Retina (tissue), 1 donor: Measurements from ENCODE around the gene HEXD.
A peak's percentile ranks its signal among the peaks of the same experiment; 100 is the strongest.
"Not testable (repeated sequence)": the region's sequence is repeated elsewhere in the genome, so short reads cannot be mapped to it uniquely, and the experiment has no call there.

Experiments
- DNase-seq: peaks from one replicate; pipeline ENCODE4 v3.0.0-alpha.2; 2016

HEXD gene

DNA sequence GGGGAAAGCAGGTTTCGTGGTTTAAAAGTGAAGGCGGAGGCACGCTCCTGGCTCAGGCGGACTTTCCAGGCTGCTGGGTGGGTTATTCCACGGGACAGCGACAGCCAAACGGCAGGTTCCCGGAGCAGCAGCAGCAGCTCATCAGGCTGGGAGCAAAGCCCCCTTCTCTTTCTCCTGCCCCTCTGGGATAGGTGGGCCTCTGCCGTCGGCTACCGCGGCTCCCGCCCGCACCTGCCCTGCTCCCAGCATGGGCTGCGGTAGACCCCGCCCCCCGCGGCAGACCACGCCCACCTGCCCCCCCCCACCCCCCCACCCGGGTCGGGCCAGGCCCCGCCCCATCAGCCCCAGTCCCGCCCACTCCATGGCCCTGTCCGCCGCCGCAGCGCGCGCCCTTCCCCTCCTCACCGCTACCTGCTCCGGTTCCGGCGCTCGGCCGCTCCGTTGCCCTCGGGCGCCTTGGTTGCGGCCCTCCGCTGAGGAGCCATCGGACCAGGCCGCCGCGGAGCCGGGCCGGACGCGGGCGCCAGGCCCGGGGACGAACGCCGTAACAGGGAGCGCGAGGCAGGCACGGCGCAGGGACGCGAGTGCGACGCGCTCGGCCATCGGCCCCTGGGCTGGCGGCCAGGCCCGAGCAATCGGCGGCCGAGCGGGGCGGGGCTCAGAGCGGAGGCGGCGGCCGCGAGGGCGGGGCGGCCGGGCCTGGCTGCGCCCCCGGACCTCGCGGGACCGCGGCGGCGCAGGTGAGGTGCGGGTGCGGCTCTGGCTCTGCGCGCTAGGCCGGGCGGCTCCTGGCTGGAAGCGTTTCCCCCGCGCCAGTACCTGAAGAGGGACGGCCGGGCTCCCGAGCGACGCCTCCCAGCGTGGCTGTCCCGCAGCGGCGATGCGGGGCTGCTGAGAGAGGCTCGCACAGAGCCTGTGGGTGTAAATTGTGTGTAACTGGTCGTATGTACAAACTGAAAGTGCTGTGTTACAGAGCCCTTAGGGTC is at the start of gene HEXD, which contains the start of gene OGFOD3:
TSS of gene HEXD (plus strand) at position 347 of the 986 bp plus-strand sequence. CDS start 1,453 bp downstream, outside the sequence.
TSS of gene OGFOD3 (minus strand) at position 586 of the 986 bp plus-strand sequence. CDS start at position 485, 101 bp downstream.
- peak; percentile 94 for DNase-seq

DNA sequence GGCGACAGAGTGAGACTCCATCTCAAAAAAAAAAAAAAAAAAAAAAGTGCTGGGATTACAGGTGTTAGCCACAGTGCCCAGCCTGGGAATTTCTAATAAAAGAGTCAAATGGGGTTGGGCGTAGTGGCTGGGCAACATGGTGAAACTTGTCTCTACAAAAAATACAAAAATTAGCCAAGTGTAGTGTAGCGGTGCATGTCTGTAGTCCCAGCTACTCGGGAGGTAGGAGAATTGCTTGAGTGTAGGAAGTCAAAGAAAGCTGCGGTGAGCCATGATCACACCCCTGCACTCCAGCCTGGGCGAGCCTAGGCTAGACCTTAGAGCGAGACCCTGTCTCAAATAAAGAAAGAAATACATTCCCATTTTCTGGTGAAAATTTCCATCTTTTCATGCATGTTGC is 48.9 kb upstream of the HEXD start:
- no peak for DNase-seq

DNA sequence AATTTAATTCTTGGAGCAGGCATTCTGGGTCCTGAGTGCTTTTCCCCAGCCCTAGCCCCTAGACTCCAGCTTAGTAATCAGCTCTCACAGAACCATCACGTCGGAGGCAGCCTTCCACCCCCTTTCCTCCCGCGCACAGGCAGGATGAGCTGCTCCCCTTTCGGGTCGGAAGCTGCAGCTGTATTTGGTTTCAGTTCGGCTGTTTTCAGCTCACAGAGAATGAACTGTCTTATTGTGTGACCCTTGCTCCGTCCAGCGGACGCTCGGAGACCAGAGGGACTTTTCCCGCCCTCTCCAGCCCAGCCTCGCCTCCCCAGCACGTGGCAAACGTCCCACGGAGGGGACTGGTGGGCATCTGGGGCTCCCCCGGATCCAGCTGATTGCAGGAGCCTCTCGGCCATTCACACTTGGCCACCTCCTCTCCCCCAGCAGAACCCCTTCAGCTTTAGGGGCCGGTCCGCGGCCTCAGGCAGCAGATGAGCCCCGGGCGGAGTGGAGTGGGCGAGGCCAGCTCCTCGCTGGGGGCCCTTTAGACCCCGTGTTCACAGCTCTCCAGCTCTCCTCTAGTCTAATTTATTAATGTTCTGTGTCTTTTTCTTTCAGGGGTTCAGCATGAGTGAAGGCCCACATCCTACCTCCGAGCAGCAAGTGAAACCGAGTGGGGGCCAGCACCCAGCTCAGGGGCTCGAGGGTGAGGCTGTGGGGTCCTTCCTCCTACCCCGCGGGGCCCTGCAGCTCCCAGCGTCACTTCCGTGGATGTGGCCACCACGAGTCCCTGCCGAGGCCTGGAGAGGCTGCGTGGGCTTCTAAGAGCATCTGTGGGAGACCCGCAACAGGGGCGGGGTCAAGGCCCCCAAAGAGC is 47.4 kb upstream of the HEXD start:
- peak; percentile 58 for DNase-seq

DNA sequence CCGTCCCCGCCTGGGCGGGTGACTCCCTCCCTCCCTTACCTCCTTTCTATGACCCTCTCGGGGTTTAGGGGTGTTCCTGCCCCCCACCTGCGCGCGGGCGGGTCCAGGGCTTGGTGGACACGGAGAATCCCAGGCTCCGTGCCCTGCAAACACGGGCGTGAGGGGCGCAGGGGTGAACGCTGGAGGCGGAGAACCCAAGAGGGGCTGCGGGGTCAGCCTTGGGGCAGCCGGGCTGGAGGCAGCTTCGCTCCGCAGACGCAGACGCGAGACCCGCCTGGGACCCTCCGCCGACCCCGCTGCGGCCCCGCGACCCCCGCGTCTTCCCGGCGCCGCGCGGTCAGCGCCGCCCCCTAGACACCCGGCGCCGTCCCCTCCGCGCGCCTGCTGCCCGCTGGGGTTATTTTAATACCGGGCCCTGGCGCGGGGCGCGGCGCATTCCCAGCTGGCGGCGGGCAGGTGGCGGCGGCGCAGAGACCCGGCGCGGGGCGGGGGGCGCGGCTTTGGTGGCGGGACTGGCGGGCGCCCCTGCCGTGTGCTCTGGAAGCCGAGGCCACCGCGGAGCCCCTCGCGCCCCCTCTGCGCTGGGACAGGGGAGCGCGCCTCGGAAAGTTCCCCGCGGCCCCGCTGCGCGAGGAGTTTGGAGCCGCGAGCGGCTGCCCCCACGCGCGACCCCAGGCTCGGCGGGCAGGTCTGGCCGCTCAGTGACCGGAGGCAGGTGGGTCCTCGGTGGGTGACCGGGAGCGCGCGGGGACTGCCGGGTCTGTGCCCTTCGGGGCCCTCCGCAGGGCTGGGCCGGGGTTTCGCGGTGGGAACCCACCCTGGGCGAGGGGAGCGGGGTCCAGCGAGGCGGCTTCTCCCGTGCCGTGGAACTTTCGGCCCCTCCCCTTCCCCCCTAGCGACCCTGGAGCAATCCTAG is 46.6 kb upstream of the HEXD start, which contains the start of gene UTS2R:
TSS of gene UTS2R (plus strand) at position 433 of the 916 bp plus-strand sequence. CDS start 2,560 bp downstream, outside the sequence.
- DNase-seq, result no peak

DNA sequence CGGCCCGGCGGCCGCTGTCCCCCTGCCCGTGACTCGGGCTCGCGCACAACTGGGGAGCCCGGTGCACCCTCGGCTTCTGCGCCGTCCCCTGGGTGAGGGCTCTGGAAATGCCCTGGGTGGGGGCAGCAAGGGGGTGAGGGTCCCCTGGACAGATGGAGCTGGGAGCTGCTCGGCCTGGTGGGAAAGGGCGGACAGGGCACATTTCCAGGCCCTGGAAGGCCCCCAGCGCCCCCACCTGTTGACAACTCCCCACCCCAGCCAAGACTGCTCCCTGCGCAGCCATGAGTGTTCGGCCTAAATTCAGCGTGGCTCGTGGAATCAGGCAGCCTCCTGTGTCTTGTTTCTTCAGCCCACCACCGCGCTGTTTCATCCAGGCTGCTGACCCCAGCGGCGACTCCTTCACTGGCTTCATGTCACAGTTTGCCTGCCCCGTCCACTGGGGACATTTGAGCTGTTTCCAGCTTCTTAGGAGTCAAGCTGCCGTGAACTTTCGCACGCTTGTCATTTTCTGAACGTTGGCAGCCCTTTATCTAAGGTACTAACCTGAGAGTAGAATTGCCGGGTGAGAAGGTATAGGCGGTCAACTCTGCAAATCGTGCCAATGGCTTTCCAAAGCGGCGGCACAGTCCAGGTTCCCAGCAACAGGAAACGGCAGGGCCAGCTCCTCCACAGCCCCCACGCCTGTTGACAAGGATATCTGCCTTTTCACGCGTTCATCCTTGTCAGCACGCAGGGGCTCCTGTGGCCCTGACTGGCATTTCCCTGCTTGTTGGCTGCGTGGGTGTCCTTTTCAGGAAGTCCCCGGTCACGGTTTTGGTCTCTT is 45.7 kb upstream of the HEXD start:
- no peak for DNase-seq

DNA sequence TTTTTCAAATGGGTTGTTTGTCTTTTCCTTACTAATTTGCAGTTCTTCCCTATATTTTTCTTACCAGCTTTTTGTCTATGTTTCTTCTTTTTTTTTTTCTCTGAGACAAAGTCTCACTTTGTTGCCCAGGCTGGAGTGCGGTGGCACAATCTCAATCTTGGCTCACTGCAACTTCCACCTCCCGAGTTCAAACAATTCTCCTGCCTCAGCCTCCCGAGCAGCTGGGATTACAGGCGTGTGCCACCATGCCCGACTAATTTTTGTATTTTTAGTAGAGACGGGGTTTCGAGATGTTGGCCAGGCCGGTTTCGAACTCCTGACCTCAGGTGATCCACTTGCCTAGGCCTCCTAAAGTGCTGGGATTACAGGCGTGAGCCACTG is 45.1 kb upstream of the HEXD start:
- not testable (repeated sequence) for DNase-seq

DNA sequence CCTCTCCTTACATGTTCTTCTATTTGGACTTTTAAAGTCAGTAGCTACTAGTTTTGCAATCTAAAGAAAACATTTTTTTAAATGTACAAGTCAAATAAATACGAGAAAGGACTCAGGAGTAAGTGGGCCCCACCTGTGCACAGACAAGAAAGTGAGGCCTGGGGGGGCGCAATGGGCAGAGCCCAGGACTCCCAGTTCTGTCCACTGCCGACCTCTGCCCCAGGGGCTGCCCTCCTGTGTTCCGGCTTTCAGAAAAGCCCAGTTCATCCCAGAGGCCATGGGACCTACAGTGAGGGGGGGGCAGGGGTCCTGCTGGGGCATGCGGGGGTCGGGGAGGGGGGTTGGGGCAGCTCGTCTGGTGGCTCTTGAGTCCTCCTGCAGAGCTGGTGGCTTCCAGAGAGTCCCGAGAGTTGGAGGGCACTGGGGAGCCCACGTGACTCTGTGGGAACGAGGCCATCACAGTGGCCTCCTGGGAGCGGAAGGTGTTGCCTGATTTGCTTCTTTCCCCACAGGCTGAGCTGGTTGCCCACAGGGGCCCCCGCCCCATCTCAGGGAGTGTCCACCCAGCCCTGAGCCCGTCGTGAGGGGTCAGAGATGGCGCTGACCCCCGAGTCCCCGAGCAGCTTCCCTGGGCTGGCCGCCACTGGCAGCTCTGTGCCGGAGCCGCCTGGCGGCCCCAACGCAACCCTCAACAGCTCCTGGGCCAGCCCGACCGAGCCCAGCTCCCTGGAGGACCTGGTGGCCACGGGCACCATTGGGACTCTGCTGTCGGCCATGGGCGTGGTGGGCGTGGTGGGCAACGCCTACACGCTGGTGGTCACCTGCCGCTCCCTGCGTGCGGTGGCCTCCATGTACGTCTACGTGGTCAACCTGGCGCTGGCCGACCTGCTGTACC is 44.2 kb upstream of the HEXD start:
- DNase-seq, result no peak

DNA sequence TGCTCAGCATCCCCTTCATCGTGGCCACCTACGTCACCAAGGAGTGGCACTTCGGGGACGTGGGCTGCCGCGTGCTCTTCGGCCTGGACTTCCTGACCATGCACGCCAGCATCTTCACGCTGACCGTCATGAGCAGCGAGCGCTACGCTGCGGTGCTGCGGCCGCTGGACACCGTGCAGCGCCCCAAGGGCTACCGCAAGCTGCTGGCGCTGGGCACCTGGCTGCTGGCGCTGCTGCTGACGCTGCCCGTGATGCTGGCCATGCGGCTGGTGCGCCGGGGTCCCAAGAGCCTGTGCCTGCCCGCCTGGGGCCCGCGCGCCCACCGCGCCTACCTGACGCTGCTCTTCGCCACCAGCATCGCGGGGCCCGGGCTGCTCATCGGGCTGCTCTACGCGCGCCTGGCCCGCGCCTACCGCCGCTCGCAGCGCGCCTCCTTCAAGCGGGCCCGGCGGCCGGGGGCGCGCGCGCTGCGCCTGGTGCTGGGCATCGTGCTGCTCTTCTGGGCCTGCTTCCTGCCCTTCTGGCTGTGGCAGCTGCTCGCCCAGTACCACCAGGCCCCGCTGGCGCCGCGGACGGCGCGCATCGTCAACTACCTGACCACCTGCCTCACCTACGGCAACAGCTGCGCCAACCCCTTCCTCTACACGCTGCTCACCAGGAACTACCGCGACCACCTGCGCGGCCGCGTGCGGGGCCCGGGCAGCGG is 43.4 kb upstream of the HEXD start:
- no peak for DNase-seq

DNA sequence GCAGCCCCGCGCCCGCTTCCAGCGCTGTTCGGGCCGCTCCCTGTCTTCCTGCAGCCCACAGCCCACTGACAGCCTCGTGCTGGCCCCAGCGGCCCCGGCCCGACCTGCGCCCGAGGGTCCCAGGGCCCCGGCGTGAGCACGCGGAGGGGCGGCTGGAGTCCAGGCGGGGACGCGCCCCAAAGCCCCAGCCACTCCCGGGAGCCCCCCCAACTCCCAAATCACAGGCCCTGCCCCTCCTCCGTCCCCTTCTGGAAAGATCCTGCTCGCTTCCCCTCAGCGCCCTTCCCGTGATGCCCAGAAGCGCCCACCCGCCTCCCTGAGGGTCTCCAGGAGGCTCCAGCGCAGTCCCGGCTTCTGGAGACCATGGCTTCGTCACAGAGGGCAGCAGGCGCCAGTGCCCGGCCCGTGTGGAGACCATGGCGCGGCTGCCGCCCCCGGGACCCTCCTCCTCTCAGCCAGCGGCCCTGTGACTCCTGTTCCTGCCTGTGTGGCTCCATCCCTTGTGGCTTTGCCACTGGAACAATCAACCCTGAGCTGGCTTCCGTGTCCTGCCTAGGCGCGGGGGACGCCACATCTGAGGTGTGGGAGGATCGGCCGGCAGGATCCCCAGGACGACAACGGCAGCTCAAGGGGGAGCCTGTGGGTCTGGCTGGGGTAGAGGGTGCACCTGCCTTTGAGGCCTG is 42.6 kb upstream of the HEXD start:
- no peak for DNase-seq

DNA sequence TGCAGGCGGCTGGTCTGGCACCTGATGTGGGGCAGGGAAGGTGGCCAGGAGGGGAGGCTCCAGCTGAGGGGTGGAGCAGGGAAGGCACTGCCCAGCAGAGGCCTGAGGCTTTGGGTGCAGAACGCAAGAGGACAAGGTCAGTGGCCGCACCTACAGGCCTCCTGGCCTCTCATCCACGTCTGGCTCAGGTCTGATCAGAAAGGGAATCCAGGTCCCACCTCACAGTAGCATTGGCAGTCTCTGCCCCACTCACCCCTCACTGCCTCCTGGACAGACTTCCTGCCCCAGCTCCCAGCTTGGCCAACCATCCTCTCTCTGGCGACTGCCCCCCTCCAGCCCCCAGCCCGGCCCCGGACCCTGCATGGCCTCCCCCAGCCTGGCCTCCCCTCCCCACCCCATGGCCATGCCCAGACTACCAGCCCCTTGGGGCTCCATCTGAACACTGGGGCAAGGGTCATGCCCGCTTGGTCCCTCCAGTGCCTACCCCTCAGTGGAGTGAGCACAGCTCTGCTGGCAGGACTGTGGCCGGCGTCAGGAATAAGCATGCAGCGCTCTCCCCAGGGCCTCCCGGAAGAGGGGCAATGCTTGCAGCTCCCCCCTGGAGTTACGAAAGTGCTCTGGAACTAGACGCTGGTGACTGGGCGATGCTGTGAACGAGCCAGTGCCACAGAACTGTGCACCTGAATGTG is 42.0 kb upstream of the HEXD start:
- DNase-seq, result no peak

DNA sequence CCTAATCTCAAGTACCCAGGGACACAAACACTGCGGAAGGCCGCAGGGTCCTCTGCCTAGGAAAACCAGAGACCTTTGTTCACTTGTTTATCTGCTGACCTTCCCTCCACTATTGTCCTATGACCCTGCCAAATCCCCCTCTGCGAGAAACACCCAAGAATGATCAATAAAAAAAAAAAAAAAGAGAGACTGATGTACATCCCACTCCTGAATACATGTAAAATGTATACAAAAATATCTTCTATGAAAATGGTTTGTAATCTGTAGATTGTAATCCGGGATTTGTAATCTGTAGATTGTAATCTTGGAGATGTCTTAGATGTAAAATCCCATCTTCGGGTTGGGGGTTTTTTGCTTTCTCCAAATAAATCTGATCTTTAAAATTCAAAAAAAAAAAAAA is 40.9 kb upstream of the HEXD start:
- DNase-seq, result not testable (repeated sequence)

DNA sequence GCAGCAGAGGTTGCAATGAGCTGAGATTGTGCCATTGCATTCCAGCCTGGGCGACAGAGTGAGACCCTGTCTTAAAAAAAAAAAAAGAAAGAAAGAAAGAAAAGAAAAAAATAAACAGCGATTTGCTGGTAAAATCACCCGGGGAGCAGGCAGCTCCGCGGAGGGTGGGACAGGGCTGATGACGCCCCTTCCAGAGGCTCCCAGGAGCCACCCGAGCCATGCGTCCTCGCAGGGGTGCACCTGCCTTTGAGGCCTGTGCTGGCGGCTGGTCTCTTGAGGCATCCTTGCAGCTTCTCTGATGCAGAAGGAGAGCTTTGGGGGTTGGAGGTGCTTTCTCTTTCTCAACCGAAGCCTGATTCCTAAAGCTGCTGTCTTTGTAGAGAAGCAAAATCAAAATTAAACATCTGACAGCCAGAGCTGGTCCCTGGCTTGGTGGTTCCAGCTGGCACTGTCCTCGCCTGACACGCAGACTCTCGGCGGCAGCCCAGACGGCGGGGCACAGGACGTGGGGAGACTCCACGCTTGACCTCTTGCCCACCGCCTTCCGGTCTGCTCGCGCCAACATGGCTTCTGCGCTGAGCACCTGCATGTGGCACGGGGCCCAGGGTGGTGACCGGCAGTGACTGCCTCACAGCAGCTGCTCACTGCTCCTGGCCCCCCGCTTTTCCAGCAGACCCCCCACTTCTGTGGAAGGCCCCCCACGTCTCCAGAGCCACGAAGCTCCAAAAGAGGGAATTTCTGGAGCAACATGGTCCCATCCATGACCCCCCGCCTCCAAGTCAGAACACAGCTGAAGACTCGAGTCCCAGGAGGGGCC is 40.0 kb upstream of the HEXD start:
- no peak for DNase-seq

DNA sequence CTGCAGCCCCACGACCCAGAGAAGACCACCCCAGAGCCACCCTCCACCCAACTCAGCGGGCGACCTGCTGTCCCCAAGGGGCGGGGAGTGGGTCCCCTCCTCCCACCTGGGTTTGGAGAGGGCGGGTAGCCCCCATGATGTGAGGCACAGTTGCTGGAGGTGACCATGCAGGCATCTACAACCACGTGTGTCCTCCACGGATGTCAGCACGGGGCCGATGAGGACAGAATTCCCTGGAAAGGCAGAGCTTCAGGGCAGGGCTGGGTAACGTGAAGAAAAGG is 39.5 kb upstream of the HEXD start:
- DNase-seq, result no peak

DNA sequence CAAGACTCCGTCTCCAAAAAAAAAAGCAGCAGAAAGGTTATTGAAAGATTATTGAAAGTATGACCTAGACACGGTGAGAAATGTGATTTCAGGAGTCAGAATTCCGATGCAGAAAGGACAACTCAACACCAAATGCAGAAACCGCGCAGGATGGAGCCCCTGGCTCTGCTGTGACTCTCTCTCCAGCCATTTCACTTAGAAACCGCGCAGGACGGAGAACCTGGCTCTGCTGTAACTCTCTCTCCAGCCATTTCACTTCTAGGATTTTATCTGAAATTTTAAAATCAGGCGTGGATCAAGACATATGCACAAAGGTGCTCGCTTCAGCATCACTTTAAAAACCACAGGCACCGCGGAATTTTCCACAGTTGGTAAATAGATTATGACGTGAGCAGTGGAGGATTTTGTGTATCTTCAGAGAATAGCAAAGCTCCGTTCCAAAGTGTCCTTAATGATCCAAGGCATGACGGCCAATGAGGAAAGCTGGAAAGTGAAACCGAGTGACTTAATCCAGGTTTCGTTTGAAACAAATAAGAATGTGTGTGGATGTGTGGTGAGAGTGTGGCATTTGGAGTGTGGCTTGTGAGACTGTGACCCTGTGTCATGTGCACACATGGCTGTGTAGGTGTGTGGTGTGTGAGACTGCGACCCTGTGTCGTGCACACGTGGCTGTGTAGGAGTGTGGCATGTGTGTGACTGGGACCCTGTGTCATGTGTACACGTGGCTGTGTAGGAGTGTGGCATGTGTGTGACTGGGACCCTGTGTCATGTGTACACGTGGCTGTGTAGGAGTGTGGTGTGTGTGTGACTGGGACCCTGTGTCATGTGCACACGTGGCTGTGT is 37.1 kb upstream of the HEXD start:
- DNase-seq, result no peak

DNA sequence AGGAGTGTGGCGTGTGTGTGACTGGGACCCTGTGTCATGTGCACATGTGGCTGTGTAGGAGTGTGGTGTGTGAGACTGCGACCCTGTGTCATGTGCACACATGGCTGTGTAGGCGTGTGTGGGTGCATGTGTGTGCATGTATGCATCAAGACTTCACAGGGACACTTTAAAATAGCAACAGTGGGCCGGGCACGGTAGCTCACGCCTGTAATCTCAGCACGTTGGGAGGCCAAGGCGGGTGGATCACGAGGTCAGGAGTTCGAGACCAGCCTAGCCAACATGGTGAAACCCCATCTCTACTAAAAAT is 36.5 kb upstream of the HEXD start:
- DNase-seq, result not testable (repeated sequence)

DNA sequence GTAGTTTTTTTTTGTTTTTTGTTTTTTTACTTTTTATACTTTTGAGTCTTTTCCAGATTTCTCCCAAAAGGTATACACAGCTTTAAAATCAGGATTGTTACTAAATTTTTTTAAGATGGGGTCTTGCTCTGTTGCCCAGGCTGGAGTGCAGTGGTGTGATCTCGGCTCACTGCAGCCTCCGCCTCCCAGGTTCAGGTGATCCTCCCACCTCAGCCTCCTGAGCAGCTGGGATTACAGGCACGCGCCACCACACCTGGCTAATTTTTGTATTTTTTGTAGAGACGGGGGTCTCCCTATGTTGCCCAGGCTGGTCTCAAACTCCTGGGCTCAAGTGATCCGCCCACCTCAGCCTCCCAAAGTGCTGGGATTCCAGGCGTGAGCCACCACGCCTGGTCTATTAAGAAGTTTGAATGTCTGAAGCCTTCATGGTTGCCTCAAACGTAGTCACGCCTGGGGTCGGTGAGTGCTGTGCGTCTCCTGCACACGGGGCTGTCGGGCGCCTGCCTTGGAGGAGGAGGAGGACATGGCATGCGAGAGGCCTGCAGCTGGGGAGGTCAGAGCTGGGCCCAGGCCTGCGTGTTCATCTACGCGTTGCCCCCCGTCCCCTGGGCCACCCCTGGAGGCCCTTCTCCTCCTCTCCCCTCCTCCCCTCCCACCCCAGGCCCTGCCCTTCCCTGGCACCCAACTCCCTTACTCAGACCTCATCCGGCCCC is 35.8 kb upstream of the HEXD start:
- not testable (repeated sequence) for DNase-seq
